ENCODE results near the gene CTNNA2.

The CTNNA2 gene

GRCh38 chr2:80462654-80463053 lies 949.8 kb downstream of the CTNNA2 start:
- TF ChIP-seq CTCF (IDR thresholded peaks at IDR 0.05; ENCODE audit: borderline replicate concordance, extremely low read depth, low read length, poor library complexity, severe bottlenecking): no peak
- Histone ChIP-seq H3K27ac (ENCODE audit: low read length) (no peak overlapping the region), H3K4me3 (ENCODE audit: low read depth in 1 of 2, low read length in 2 of 2) (no peak overlapping the region)

GRCh38 chr2:80464275-80464674 lies 951.4 kb downstream of the CTNNA2 start:
- Histone ChIP-seq H3K27me3 (ENCODE audit: insufficient read depth, low read length, poor library complexity) (no peaks in the 10 kb centered on the region), H3K9ac (ENCODE audit: low read depth, low read length) (no peak overlapping the region), H3K79me2 (ENCODE audit: insufficient read depth, low read length) (no peaks in the 10 kb centered on the region), H3K9me3 (ENCODE audit: insufficient read depth, low read length, severe bottlenecking) (no peaks in the 10 kb centered on the region), H3K4me2 (ENCODE audit: insufficient read depth, low read length) (no peak overlapping the region), H3K27ac (ENCODE audit: low read length) (no peak overlapping the region), H3K4me1 (ENCODE audit: insufficient read depth, low read length) (no peaks in the 10 kb centered on the region), H4K20me1 (ENCODE audit: insufficient read depth, low read length) (no peaks in the 10 kb centered on the region), H2AFZ (ENCODE audit: low read depth, low read length) (no peak overlapping the region), H3K36me3 (ENCODE audit: insufficient read depth, low read length) (no peaks in the 10 kb centered on the region), H3K4me3 (ENCODE audit: low read depth in 1 of 2, low read length in 2 of 2) (no peak overlapping the region)
- TF ChIP-seq EZH2 (IDR thresholded peaks at IDR 0.05; ENCODE audit: borderline replicate concordance, low read depth, low read length, severe bottlenecking) (no peak), CTCF (IDR thresholded peaks at IDR 0.05; ENCODE audit: borderline replicate concordance, extremely low read depth, low read length, poor library complexity, severe bottlenecking) (no peak)
- DNase-seq (no peak), ATAC-seq (ENCODE audit: insufficient read depth, low read depth) (no peak)

More at GRCh38 chr2:80462654-80463053, 949.8 kb downstream of the CTNNA2 start:
- no peaks in the 10 kb centered on the region for H3K27me3 ChIP-seq (ENCODE audit: insufficient read depth, low read length, poor library complexity)
- ATAC-seq (ENCODE audit: insufficient read depth, low read depth): no peak
- no peaks in the 10 kb centered on the region for H3K4me1 ChIP-seq (ENCODE audit: insufficient read depth, low read length)
- H3K9me3 ChIP-seq (ENCODE audit: insufficient read depth, low read length, severe bottlenecking): no peaks in the 10 kb centered on the region
- no peaks in the 10 kb centered on the region for H3K36me3 ChIP-seq (ENCODE audit: insufficient read depth, low read length)
- no peak overlapping the region for H2AFZ ChIP-seq (ENCODE audit: low read depth, low read length)
- no peak overlapping the region for H3K4me2 ChIP-seq (ENCODE audit: insufficient read depth, low read length)
- H4K20me1 ChIP-seq (ENCODE audit: insufficient read depth, low read length): no peaks in the 10 kb centered on the region
- no peak for DNase-seq
- H3K79me2 ChIP-seq (ENCODE audit: insufficient read depth, low read length): no peaks in the 10 kb centered on the region
- no peak overlapping the region for H3K9ac ChIP-seq (ENCODE audit: low read depth, low read length)

- Histone ChIP-seq H3K27ac (ENCODE audit: low read length) (no peak overlapping the region), H3K9ac (ENCODE audit: low read depth, low read length) (no peak overlapping the region), H3K4me3 (ENCODE audit: low read depth in 1 of 2, low read length in 2 of 2) (no peak overlapping the region), H4K20me1 (ENCODE audit: insufficient read depth, low read length) (no peaks in the 10 kb centered on the region), H3K79me2 (ENCODE audit: insufficient read depth, low read length) (no peaks in the 10 kb centered on the region), H3K4me2 (ENCODE audit: insufficient read depth, low read length) (no peak overlapping the region), H3K27me3 (ENCODE audit: insufficient read depth, low read length, poor library complexity) (no peaks in the 10 kb centered on the region), H3K9me3 (ENCODE audit: insufficient read depth, low read length, severe bottlenecking) (no peaks in the 10 kb centered on the region), H3K4me1 (ENCODE audit: insufficient read depth, low read length) (no peaks in the 10 kb centered on the region), H2AFZ (ENCODE audit: low read depth, low read length) (no peak overlapping the region), H3K36me3 (ENCODE audit: insufficient read depth, low read length) (no peaks in the 10 kb centered on the region)
- no peak for DNase-seq
- no peak for TF ChIP-seq CTCF (IDR thresholded peaks at IDR 0.05; ENCODE audit: borderline replicate concordance, extremely low read depth, low read length, poor library complexity, severe bottlenecking)
- TF ChIP-seq EZH2 (IDR thresholded peaks at IDR 0.05; ENCODE audit: borderline replicate concordance, low read depth, low read length, severe bottlenecking): no peak
- no peak for ATAC-seq (ENCODE audit: insufficient read depth, low read depth)
These were observed 954.5 kb downstream of the CTNNA2 start for GRCh38 chr2:80467262-80467811.

GRCh38 chr2:80469428-80469827 lies 956.6 kb downstream of the CTNNA2 start:
- ATAC-seq (ENCODE audit: insufficient read depth, low read depth) (no peak), DNase-seq (no peak)
- Histone ChIP-seq H3K4me1 (ENCODE audit: insufficient read depth, low read length) (no peaks in the 10 kb centered on the region), H3K36me3 (ENCODE audit: insufficient read depth, low read length) (no peaks in the 10 kb centered on the region), H3K9me3 (ENCODE audit: insufficient read depth, low read length, severe bottlenecking) (no peaks in the 10 kb centered on the region), H4K20me1 (ENCODE audit: insufficient read depth, low read length) (no peaks in the 10 kb centered on the region), H3K27ac (ENCODE audit: low read length) (no peak overlapping the region), H3K9ac (ENCODE audit: low read depth, low read length) (no peak overlapping the region), H3K4me2 (ENCODE audit: insufficient read depth, low read length) (no peak overlapping the region), H3K4me3 (ENCODE audit: low read depth in 1 of 2, low read length in 2 of 2) (no peak overlapping the region), H2AFZ (ENCODE audit: low read depth, low read length) (no peak overlapping the region), H3K79me2 (ENCODE audit: insufficient read depth, low read length) (no peaks in the 10 kb centered on the region), H3K27me3 (ENCODE audit: insufficient read depth, low read length, poor library complexity) (no peaks in the 10 kb centered on the region)
- TF ChIP-seq CTCF (IDR thresholded peaks at IDR 0.05; ENCODE audit: borderline replicate concordance, extremely low read depth, low read length, poor library complexity, severe bottlenecking) (no peak), EZH2 (IDR thresholded peaks at IDR 0.05; ENCODE audit: borderline replicate concordance, low read depth, low read length, severe bottlenecking) (no peak)
